PC-3 (cell line): ENCODE results near the gene ILF2.

ENCODE experiments used
- CTCF ChIP-seq: fragments of 300-600 bp; sonication (generic); conservative IDR thresholded peaks from 2 replicates; pipeline ENCODE4 v1.5.1; 2017; ENCODE audit warnings: antibody characterized with exemption, low read depth, mild to moderate bottlenecking, low read length
- EZH2 ChIP-seq: fragments of 300-600 bp; sonication (generic); IDR thresholded peaks from one replicate; pipeline ENCODE4 v1.6.1; 2017; ENCODE audit warnings: antibody characterized with exemption, mild to moderate bottlenecking, low read length; ENCODE audit not compliant: unreplicated experiment
- EZH2phosphoT487 ChIP-seq: fragments of 300-600 bp; sonication (generic); IDR thresholded peaks from 2 replicates; pipeline ENCODE4 v1.6.1; 2018; ENCODE audit warnings: mild to moderate bottlenecking, antibody characterized with exemption, low read length, borderline replicate concordance

- TF ChIP-seq CTCF = no peak; the same call in 1 of the 2 replicates
- TF ChIP-seq EZH2 = peak; percentile 59
- TF ChIP-seq EZH2phosphoT487 = no peak; the same call in 1 of the 2 replicates
These were observed 7.9 kb upstream of the ILF2 start, which contains the start of gene NPR1 for GRCh38 chr1:153678519-153679336.
